Motor neuron (in vitro differentiated cells): ENCODE data around the gene LEO1. TPM values are rescaled to one million over a fixed set of nuclear protein-coding genes. Genes with fewer than 3 reads are reported as not detected.

Source experiments
- ATAC-seq, 8 experiments: fragments of 200-7000 bp; cut with Tn5 transposase; replicated peaks in 6 of 8; 2 replicates each; pipeline ENCODE4 v1.8.0; 2021; ENCODE audit warnings: mild to moderate bottlenecking in 8 of 8, moderate library complexity in 8 of 8
- H3K27ac ChIP-seq, 2 donors: fragments of 250-450 bp; sonication (Bioruptor Pico); 2 replicates each; pipeline ENCODE4 v1.9.0; 2021; ENCODE audit warnings: antibody characterized with exemption in 2 of 2, mild to moderate bottlenecking in 2 of 2, moderate library complexity in 1 of 2
- H3K4me1 ChIP-seq, 2 donors: fragments of 250-450 bp; sonication (Bioruptor Pico); replicated peaks in 1 of 2; 2 replicates each; pipeline ENCODE4 v1.6.1; 2021; ENCODE audit warnings: antibody characterized with exemption in 2 of 2, mild to moderate bottlenecking in 2 of 2, moderate library complexity in 1 of 2
- H3K4me3 ChIP-seq, 5 donors: fragments of 250-450 bp; sonication (Bioruptor Pico); 2 replicates each; pipeline ENCODE4 v1.9.0; 2021; ENCODE audit warnings: antibody characterized with exemption in 5 of 5, mild to moderate bottlenecking in 5 of 5, moderate library complexity in 4 of 5
- WGBS, 10 experiments: fragments of 450-650 bp; shearing (Covaris generic); methylation state at CpG; one replicate each; pipeline ENCODE4 v1.0.0; 2022; 5-methylcytosine and 5-hydroxymethylcytosine counted together
- in situ Hi-C, 9 experiments: fragments of 400-800 bp; cut with MboI; loops; one replicate each; pipeline ENCODE4 v1.15.0; 2021; ENCODE audit warnings: low sequenced_read_pairs in 9 of 9, low pct_unique_long_range_greater_than_20kb in 2 of 9; ENCODE audit not compliant: unreplicated experiment in 9 of 9
- total RNA-seq, 8 experiments: library from RNA; unstranded; fragments of 300-600 nt; gene quantifications; 2 replicates each; pipeline versions ENCODE4 v1.2.3 to v1.2.4, GENCODE V29; 2022

Gene LEO1
- total RNA-seq: 10 to 100 TPM; 28.6 to 40.0 (median 31.1) TPM

DNA sequence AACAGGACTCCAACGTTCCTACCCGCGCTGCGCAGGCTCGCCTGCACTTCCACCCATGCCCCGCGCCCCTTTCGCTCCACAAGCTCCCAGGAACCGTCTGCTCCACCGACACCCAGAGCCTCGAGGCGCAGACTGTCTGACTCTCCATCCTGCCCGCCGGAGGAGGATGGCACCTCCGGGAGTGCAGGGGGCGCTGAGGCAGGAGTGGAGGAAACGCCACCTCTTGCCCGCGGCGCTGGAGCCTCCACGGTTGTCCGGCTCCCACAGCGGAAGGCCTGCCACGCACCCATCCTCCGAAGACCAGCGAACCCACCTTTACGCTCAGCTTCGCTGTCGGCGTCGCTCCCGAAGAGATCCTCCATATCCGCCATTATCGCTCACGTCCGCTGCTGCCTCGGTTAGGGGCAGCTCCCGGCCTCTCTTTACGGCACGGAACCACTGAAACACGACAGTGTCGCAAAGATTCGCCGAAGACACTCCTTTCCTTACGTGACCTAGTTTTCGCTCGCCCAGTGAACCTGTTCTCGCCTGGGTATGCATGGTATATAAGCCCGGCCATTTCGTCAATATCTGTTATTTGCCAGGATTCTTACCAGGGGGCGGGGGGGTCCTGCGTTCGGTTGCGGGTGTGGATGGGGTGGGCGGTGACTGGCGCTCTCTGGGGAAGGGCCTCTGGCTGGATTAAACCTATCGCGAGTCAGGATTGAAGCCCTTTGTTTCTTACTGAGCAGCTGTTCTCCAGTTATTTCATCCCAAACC is at the start of gene LEO1:
Gene LEO1, minus strand, starts transcription at position 404 of the 759 bp plus-strand sequence. Its CDS starts 33 bp downstream, at position 371.
- peaks cover 6 to 11% of the 10 kb centered on the region in 2 donors for H3K4me1 ChIP-seq
- peak; percentile 82 to 94 (median 90) for ATAC-seq
- H3K27ac ChIP-seq: peak within 1 kb of the TSS; percentile 93 to 94
- H3K4me3 ChIP-seq: peak within 1 kb of the TSS; percentile 73 to 95 (median 88)
- in situ Hi-C loops: no loop called here
- 0 to 14% (median 0%) methylated on average over 4 to 15 of the region's 58 CpGs; no CpG with 5 or more reads in 4 of the 10 experiments for WGBS, 10 experiments

DNA sequence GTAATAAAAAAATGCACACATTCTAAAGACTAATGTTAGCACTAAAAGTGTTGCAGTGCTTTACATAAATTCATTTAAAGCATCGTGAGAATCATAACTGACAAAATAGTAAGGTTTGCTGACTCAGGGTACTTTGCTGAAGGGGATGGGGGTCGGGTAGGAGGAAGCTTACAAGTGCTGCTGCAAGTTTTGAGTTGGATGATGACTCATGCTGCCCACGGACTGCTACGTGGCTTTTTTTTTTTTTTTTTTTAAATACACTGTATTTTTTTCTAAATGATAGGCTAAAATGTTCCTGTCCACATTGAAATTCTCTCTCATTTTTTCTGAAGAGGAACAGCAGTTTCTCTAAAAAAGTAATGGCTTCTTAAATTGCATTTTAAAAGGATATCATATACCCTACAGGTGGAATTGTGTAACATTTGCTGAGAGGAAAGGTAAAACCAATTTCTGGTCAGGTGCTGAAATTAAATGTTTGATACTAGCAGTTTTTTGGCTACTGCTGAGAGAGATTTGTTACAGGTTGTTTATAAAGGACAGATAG is 49.6 kb upstream of the LEO1 start:
- Histone ChIP-seq H3K27ac (peak overlapping the region; percentile 59 to 97), H3K4me1 (peaks cover 9 to 11% of the 10 kb centered on the region in 2 donors), H3K4me3 (peak overlapping the region; percentile 67 to 84 (median 70))
- in situ Hi-C loops: no loop called here
- ATAC-seq: no peak
- 0% methylated on average over 2 to 4 of the region's 4 CpGs; no CpG with 5 or more reads in 2 of the 10 experiments for WGBS, 10 experiments

DNA sequence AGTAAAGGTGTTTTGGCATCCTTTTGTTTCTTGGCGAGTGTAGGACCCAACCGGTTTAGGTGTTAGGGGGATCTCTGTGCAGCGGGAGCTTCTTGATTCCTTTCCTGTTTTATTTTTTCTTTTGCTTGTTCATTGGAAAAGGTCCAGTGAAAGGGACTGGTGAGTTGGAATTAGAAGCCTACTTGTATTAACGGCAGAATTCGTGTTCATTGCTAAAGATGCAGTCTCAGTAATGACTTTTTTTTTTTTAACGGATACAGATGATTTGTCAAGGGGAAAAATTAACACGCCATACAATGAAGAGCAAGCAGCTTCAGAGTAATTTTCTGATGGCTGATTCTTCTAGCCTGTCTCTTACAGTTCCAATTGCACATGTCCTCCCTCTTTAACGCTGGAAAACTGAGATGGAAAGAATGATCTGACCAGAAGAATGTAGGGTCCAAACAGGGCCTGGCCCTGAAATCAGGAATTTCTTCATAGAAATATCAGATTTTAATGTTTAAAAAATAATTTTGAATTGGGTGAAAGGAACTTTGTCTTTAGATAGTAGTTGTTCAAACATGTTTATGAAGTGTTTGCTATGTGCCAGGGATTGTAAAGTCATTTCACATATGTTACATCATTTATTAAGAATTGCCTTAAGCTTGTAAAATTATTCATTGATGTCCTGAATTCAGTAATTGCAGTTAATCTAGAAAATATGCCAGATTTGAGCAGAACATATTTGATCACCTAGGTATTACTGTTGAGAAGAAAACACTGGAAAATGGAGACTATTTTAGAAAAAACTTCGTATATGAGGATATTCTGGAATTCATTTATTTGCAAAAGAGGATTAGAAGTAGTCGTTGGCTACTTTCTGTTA is 48.9 kb upstream of the LEO1 start:
- H3K27ac ChIP-seq: peak overlapping the region; percentile 97 to 99
- in situ Hi-C loops: no loop called here
- WGBS, 10 experiments: 0 to 8% (median 0%) methylated on average over 3 to 10 of the region's 10 CpGs
- ATAC-seq: no peak
- peaks cover 9 to 11% of the 10 kb centered on the region in 2 donors for H3K4me1 ChIP-seq
- peak overlapping the region; percentile 67 to 84 (median 70) for H3K4me3 ChIP-seq

DNA sequence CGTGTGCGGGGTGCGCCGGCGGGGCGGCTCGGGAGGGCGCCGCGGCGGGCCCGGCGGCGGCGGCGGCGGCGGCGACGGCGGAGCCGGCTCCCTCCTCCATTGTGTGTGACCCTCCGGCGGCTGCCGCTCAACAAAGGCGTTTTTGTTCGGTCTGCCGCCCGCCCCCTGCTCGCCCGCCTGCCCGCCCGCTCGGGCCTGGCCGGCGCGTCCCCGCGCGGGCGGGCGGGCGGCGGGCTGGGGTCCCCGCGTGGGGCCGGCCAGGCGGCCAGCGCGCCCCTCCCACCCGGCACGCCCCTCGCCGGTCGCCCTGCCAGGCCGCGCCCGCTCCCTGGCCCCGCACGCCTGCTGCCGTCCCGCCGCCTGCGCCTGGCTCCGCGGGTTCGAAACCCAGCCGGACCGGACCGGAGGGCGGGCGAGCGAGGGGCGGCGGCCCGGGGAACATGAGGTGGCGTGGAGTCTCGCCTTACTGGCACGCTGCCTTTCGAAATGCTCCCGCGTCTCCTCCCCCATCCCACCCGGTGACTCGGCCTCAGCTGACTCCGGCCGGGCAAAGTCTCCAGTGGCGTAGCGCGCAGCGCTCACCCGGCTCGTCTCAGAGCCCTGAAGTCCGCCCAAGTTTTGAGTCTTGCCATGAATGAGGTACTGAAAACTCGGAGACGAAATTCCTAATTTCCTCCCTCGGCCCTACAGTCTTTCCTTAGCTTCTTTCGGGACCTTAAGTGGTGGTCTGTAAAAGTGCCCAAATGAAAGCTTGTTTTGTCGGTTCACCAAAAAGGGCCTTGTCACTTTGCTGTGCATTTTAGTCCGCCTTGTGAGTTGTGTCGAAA is 48.0 kb upstream of the LEO1 start:
- in situ Hi-C loops: no loop called here
- 0 to 2% (median 0%) methylated on average over 1 to 7 of the region's 100 CpGs; no CpG with 5 or more reads in 2 of the 10 experiments for WGBS, 10 experiments
- ATAC-seq: peak; percentile 78 to 84 (median 80)

DNA sequence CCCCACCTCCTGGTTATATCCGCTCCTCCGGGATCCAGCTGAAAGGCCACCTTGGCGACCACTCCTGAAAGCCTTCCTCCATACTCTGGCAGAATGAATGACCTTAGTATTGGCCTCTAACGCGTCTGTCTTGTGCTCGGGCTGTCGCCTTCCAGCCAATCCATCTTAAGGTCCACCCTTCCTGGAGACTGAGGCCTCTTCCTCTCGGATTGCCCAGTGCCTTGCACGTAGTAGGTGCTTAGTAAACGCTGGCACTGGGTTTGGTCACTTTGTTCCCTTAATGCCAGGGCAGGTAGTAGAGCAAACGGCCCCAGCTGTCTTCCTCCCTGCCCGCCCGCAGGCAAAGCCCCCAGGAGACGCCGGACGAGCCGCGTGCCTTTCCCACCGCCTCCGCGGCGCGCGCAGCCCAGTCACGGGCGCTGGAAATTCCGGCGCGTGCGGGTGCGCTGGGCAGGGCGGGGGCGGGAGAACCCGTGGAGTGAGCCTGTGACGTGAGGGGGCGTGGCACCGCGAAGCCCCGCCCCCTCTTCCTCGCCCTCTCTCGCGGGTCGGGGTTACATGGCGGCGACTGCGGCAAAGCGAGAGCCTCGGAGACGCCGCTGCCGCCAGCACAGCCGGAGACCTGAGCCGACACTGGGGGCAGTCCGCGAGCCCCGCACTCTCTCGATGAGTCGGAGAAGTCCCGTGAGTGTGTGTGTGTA is 47.3 kb upstream of the LEO1 start, which contains the start of gene MAPK6:
Gene MAPK6, plus strand, starts transcription at position 527 of the 701 bp plus-strand sequence. CDS start 27,242 bp downstream, outside the sequence.
- WGBS, 10 experiments: 10 to 30% (median 24%) methylated on average over 2 to 4 of the region's 59 CpGs; no CpG with 5 or more reads in 7 of the 10 experiments
- ATAC-seq: peak; percentile 68 to 86 (median 82)
- Histone ChIP-seq H3K4me1 (peaks cover 9 to 11% of the 10 kb centered on the region in 2 donors), H3K4me3 (peak within 1 kb of the TSS; percentile 67 to 84 (median 70)), H3K27ac (peak within 1 kb of the TSS; percentile 97 to 99)
- in situ Hi-C loops: no loop called here

More for the DNA sequence above, 48.0 kb upstream of the LEO1 start:
- peak overlapping the region; percentile 97 to 99 for H3K27ac ChIP-seq
- H3K4me3 ChIP-seq: peak overlapping the region; percentile 67 to 84 (median 70)
- H3K4me1 ChIP-seq: peaks cover 9 to 11% of the 10 kb centered on the region in 2 donors

DNA sequence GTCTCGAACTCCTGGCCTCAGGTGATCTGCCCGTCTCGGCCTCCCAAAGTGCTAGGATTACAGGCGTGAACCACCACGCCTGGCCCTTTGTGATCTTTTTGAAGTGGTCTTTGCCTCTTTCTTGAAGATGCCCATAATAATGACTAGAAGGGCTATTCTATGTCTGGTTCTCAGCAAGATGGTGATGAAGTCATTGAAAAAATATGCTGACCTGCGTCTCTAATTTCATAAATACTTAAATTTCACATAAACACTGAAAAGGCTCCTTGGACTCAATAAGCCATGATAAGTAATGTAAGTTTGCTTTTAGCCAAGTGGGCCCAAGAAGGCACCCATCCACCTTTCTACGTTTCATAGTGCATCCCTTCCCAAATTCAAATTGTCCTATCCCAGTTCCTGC is 46.7 kb upstream of the LEO1 start:
- H3K4me1 ChIP-seq: peaks cover 9 to 11% of the 10 kb centered on the region in 2 donors
- 62 to 100% (median 98%) methylated on average over 2 to 7 of the region's 7 CpGs; no CpG with 5 or more reads in 4 of the 10 experiments for WGBS, 10 experiments
- H3K27ac ChIP-seq: peak overlapping the region in 1 of 2 donors; percentile 99
- in situ Hi-C loops: no loop called here
- H3K4me3 ChIP-seq: peak overlapping the region in 4 of 5 donors; percentile 68 to 84 (median 70)
- ATAC-seq: no peak

DNA sequence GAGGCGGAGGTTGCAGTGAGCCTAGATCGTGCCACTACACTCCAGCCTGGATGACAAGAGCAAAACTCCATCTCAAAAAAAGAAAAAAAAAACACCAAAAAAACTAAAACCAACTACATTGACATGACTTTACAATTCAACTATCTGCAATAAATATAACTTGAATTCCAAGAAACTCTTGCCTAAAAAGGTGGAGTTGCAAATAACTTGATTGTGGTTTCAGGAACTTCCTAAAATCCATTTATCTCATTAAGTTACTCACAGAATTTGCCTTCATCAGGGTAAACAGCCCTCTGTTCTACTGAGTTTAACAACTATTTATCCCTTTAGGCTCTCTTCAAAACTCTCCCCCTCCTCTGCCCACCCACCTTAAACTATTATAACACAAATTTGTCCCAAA is 44.7 kb upstream of the LEO1 start:
- no peak for ATAC-seq
- no peak overlapping the region for H3K27ac ChIP-seq
- H3K4me1 ChIP-seq: peaks cover 8 to 14% of the 10 kb centered on the region in 2 donors
- H3K4me3 ChIP-seq: no peak overlapping the region
- in situ Hi-C loops: no loop called here
- WGBS, 10 experiments: 90 to 100% (median 100%) methylated on average over 1 to 2 of the region's 2 CpGs; no CpG with 5 or more reads in 6 of the 10 experiments

DNA sequence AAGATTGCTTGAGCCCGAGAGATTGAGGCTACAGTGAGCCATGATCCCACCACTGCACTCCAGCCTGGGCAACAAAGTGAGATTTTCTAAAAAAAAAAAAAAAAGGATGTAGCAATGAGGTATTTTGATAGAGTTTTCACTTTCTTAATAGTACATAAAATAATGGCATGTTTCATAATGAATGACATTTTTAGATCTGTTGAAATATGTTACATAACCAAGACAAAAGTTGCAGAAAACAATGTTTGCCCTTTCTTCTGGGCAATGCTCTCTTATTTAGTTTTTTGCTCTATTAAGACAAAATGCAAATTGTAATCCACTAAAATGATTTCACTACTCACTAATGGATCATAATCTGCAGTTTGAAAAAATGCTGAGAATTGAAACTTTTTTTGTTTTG is 43.0 kb upstream of the LEO1 start:
- peaks cover 10 to 16% of the 10 kb centered on the region in 2 donors for H3K4me1 ChIP-seq
- in situ Hi-C loops: no loop called here
- no peak overlapping the region for H3K4me3 ChIP-seq
- 60 to 100% (median 100%) methylated on average over 1 of the region's 1 CpG; no CpG with 5 or more reads in 3 of the 10 experiments for WGBS, 10 experiments
- ATAC-seq: no peak
- H3K27ac ChIP-seq: no peak overlapping the region

DNA sequence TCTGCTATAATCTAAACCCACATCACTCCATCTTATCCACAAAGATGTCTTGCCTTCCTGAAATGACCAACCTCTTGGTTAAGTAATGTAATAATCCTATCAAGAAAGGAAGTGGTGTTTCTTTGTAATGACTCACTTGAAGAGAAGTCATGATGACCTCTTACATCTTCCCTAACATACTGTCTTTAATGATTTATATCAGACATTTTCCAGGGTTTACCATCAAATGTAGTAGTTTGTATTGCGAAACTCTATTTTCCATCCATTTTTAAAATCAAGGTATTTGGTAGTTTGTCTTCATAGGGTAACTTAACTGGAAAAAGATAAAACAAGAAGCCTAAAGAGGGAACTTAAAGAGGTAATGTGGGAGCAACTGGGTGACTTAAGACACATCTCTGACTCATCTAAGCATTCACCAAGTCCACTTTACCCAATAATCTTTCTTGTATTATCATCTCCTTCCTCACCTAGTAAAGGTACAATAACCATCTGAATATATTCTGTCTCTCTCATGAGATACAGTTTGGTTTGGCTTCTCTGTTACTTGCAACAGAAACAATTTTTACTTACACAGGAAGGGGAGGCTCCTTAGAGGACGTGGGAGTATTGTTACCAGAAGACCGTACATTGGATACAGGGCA is 41.7 kb upstream of the LEO1 start:
- in situ Hi-C loops: no loop called here
- no peak overlapping the region for H3K4me3 ChIP-seq
- WGBS, 10 experiments: 75 to 100% (median 95%) methylated on average over 1 to 3 of the region's 3 CpGs; no CpG with 5 or more reads in 1 of the 10 experiments
- no peak for ATAC-seq
- H3K4me1 ChIP-seq: peaks cover 10 to 12% of the 10 kb centered on the region in 2 donors
- no peak overlapping the region for H3K27ac ChIP-seq

DNA sequence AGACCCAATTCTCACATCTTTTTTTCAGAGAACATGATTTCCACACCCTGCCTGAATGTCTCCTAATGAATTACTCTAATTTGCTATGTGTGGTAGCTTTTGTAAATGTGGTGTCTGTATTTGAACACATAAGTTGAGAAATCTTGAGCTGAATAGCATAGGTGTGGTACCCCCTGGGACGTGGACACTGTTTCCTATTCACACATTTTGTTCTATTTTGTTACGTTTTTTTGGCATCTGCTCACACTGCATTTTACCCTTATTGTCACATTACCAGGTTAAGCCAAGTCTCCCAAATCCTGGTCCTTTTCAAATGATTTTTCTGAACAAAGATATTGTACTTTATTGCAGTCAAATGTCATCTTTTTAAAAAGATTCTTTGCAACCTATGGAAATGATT is 40.6 kb upstream of the LEO1 start:
- in situ Hi-C loops: no loop called here
- H3K4me3 ChIP-seq: no peak overlapping the region
- 5 to 74% (median 60%) methylated on average over 1 to 2 of the region's 2 CpGs; no CpG with 5 or more reads in 1 of the 10 experiments for WGBS, 10 experiments
- H3K27ac ChIP-seq: peak overlapping the region in 1 of 2 donors; percentile 50
- peak in 4 of 8 experiments; percentile 22 to 37 (median 30) for ATAC-seq
- peaks cover 10 to 12% of the 10 kb centered on the region in 2 donors for H3K4me1 ChIP-seq

DNA sequence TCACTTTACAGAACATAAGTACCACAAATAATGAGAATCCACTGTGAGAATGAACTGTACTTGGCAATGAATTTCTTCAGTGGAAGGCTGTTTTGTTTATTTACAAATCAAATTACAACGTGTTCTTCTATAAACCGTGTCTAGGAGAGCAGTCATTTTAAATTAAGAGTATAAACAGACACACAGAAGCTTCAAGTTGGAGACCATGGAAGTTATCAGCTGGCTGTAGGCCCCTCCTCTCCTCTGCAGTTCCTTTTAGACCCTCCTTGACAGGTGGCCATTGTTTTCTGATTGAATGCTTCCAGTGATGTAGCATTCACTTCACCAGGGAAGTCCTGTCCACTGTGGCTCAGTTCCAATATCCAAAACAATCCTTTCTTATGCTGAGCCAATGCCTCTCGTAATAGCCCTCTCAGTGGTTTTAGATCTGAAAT is 40.1 kb upstream of the LEO1 start:
- H3K27ac ChIP-seq: peak overlapping the region in 1 of 2 donors; percentile 50
- no peak overlapping the region for H3K4me3 ChIP-seq
- ATAC-seq: peak in 5 of 8 experiments; percentile 98 to 100 (median 99)
- in situ Hi-C loops: no loop called here
- H3K4me1 ChIP-seq: peaks cover 10 to 12% of the 10 kb centered on the region in 2 donors
- 0 to 60% (median 23%) methylated on average over 1 to 3 of the region's 3 CpGs; no CpG with 5 or more reads in 2 of the 10 experiments for WGBS, 10 experiments
